OCI-LY1 (cell line): Measurements from ENCODE around the gene PRKCB.

Source experiments
- H2AFZ ChIP-seq: fragments of 200-600 bp; sonication (generic), shearing (Covaris generic); 2 replicates; pipeline ENCODE4 v1.6.0; 2014; ENCODE audit warnings: antibody characterized with exemption, mild to moderate bottlenecking, low read length
- H3F3A ChIP-seq: fragments of 200-600 bp; sonication (generic), shearing (Covaris generic); 2 replicates; pipeline ENCODE4 v1.6.0; 2014; ENCODE audit warnings: mild to moderate bottlenecking, antibody characterized with exemption, low read length, moderate library complexity; ENCODE audit not compliant: insufficient read depth
- H3K27ac ChIP-seq: fragments of 200-600 bp; sonication (generic); 2 replicates; pipeline ENCODE4 v1.5.1; 2014; ENCODE audit warnings: low read length, mixed run types, mild to moderate bottlenecking, low read depth; ENCODE audit not compliant: poor library complexity, severe bottlenecking
- H3K27me3 ChIP-seq: fragments of 200-600 bp; sonication (generic); 2 replicates; pipeline ENCODE4 v1.6.0; 2014; ENCODE audit warnings: antibody characterized with exemption, mild to moderate bottlenecking, low read length, moderate library complexity; ENCODE audit not compliant: insufficient read depth
- H3K36me3 ChIP-seq: fragments of 200-600 bp; sonication (generic); 2 replicates; pipeline ENCODE4 v1.6.1; 2014; ENCODE audit warnings: mild to moderate bottlenecking, antibody characterized with exemption, low read length, moderate library complexity, mixed read lengths; ENCODE audit not compliant: insufficient read depth
- H3K4me1 ChIP-seq: fragments of 200-600 bp; sonication (generic); 2 replicates; pipeline ENCODE4 v1.5.1; 2014; ENCODE audit warnings: mild to moderate bottlenecking, low read length, moderate library complexity; ENCODE audit not compliant: insufficient read depth, severe bottlenecking
- H3K4me2 ChIP-seq: fragments of 200-600 bp; sonication (generic), shearing (Covaris generic); 2 replicates; pipeline ENCODE4 v1.6.1; 2014; ENCODE audit warnings: low read length
- H3K4me3 ChIP-seq: fragments of 200-600 bp; sonication (generic); 2 replicates; pipeline ENCODE4 v1.5.1; 2014; ENCODE audit warnings: low read length, low read depth, mild to moderate bottlenecking, mixed read lengths; ENCODE audit not compliant: poor library complexity, severe bottlenecking
- H3K79me2 ChIP-seq: fragments of 200-600 bp; shearing (Covaris generic); 2 replicates; pipeline ENCODE4 v1.6.1; 2016; ENCODE audit warnings: mixed run types, low read length, mixed read lengths; ENCODE audit not compliant: insufficient read depth
- H3K9ac ChIP-seq: fragments of 200-600 bp; sonication (generic), shearing (Covaris generic); 2 replicates; pipeline ENCODE4 v1.6.1; 2014; ENCODE audit warnings: mild to moderate bottlenecking, low read length, mixed read lengths
- H3K9me2 ChIP-seq: fragments of 200-600 bp; sonication (generic), shearing (Covaris generic); 2 replicates; pipeline ENCODE4 v1.6.1; 2014; ENCODE audit warnings: low read depth, mild to moderate bottlenecking, low read length, mixed read lengths
- H3K9me3 ChIP-seq: fragments of 200-600 bp; shearing (Covaris generic); 2 replicates; pipeline ENCODE4 v1.6.1; 2014; ENCODE audit warnings: low read length, mixed read lengths
- H4K20me1 ChIP-seq: fragments of 200-600 bp; sonication (generic), shearing (Covaris generic); 2 replicates; pipeline ENCODE4 v1.6.0; 2016; ENCODE audit warnings: mild to moderate bottlenecking, low read length; ENCODE audit not compliant: insufficient read depth
- CTCF ChIP-seq: fragments of 200-600 bp; sonication (generic), shearing (Covaris generic); IDR thresholded peaks from 2 replicates; pipeline ENCODE4 v1.5.1; 2017; ENCODE audit warnings: mild to moderate bottlenecking, antibody characterized with exemption, low read length, moderate library complexity, mixed read lengths
- EZH2 ChIP-seq: fragments of 200-600 bp; sonication (generic), shearing (Covaris generic); IDR thresholded peaks from 2 replicates; pipeline ENCODE4 v1.8.0; 2017; ENCODE audit warnings: borderline replicate concordance, mixed run types, mild to moderate bottlenecking, antibody characterized with exemption, low read length, moderate library complexity, mixed read lengths

The PRKCB gene

GRCh38 chr16:24189941-24190340 is 354.2 kb downstream of the PRKCB start:
- Histone ChIP-seq H3K4me1 (no peaks in the 10 kb centered on the region), H3K9me3 (no peaks in the 10 kb centered on the region), H3F3A (no peaks in the 10 kb centered on the region), H4K20me1 (no peaks in the 10 kb centered on the region), H3K4me2 (no peak overlapping the region), H2AFZ (no peak overlapping the region), H3K79me2 (no peaks in the 10 kb centered on the region), H3K9ac (no peak overlapping the region), H3K27ac (no peak overlapping the region), H3K27me3 (no peaks in the 10 kb centered on the region), H3K4me3 (no peak overlapping the region), H3K36me3 (no peaks in the 10 kb centered on the region), H3K9me2 (no peaks in the 10 kb centered on the region)
- TF ChIP-seq CTCF (no peak), EZH2 (no peak)

DNA sequence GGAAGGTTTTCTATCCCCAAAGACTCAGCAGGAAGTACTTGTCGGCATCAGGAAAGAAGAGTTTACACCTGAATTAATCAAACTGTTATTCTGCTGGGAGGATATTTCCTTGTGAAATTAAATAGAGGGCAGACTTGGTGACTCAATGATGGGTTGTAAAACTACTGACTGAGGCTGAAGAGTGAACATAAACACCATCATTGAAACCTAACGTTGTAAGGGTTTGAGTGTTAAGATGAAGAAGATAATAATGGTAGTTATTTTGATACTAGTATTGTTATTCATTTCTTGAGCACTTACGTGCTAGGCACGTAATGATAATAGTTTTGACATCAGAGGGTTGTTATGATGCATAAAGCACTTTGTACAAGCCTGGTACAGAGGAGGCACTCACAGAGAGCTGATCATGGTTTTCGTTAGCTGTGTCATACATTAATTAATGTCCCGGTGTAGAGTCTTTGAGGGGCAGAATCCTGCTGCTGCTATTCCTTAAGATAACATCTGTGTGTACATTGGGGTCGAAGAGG is 356.2 kb downstream of the PRKCB start:
- H2AFZ ChIP-seq: no peak overlapping the region
- H3K4me3 ChIP-seq: no peak overlapping the region
- no peak overlapping the region for H3K4me2 ChIP-seq
- no peaks in the 10 kb centered on the region for H3K27me3 ChIP-seq
- no peak overlapping the region for H3K9ac ChIP-seq
- H3K9me3 ChIP-seq: no peaks in the 10 kb centered on the region
- TF ChIP-seq CTCF (no peak), EZH2 (no peak)
- H3K79me2 ChIP-seq: no peaks in the 10 kb centered on the region
- H4K20me1 ChIP-seq: no peaks in the 10 kb centered on the region
- H3K9me2 ChIP-seq: no peaks in the 10 kb centered on the region
- no peaks in the 10 kb centered on the region for H3F3A ChIP-seq
- H3K36me3 ChIP-seq: no peaks in the 10 kb centered on the region
- H3K27ac ChIP-seq: no peak overlapping the region
- H3K4me1 ChIP-seq: no peaks in the 10 kb centered on the region

DNA sequence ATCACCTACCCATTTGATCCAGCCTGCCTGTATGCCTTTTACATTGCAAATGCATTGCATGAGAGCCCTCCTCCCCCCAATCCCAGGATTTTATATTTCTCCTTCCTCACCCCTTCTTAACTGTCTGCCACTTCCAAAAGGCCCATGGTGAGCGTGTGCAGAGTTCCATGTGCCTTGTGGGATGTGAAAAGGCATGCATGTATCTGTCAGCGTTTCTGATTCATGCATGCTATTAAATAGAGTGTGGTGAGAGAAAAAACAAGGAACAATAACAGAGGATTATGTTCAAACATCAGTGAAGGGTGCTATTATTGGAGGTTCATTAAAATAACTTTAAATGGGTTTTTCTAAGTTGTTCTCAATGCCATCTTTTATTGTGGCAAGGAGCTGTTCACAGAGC is 359.4 kb downstream of the PRKCB start:
- H3K79me2 ChIP-seq: no peaks in the 10 kb centered on the region
- no peaks in the 10 kb centered on the region for H3F3A ChIP-seq
- no peaks in the 10 kb centered on the region for H4K20me1 ChIP-seq
- H3K9ac ChIP-seq: no peak overlapping the region
- H3K27me3 ChIP-seq: no peaks in the 10 kb centered on the region
- H3K9me3 ChIP-seq: no peaks in the 10 kb centered on the region
- TF ChIP-seq CTCF (no peak), EZH2 (no peak)
- H3K27ac ChIP-seq: no peak overlapping the region
- H3K4me1 ChIP-seq: no peaks in the 10 kb centered on the region
- H3K36me3 ChIP-seq: no peaks in the 10 kb centered on the region
- H3K9me2 ChIP-seq: no peaks in the 10 kb centered on the region
- H3K4me3 ChIP-seq: no peak overlapping the region
- H3K4me2 ChIP-seq: no peak overlapping the region
- no peak overlapping the region for H2AFZ ChIP-seq
